Liver (tissue), 9 donors: ENCODE measurements around the gene COL4A1. TPM values are rescaled to one million over a fixed set of nuclear protein-coding genes. Genes with fewer than 3 reads are reported as not detected.

ENCODE experiments used
- DNase-seq: peaks from one replicate; pipeline ENCODE4 v3.0.0-alpha.2; 2017; ENCODE audit warnings: low spot score
- H3K27ac ChIP-seq, 2 donors: one replicate each; pipeline ENCODE4 v1.7.0; 2013; ENCODE audit warnings: inconsistent platforms in 2 of 2, low read length in 2 of 2, control low read depth in 1 of 2, low read depth in 1 of 2, mild to moderate bottlenecking in 1 of 2
- H3K27me3 ChIP-seq, 4 donors: one replicate each; pipeline versions ENCODE4 v1.6.1 to v1.7.0; 2013; ENCODE audit warnings: low read length in 3 of 4, inconsistent platforms in 1 of 4, mild to moderate bottlenecking in 1 of 4, moderate library complexity in 1 of 4; ENCODE audit not compliant: control insufficient read depth in 4 of 4, insufficient read depth in 4 of 4
- H3K36me3 ChIP-seq, 4 donors: one replicate each; pipeline versions ENCODE4 v1.6.1 to v1.7.0; 2013; ENCODE audit warnings: low read length in 3 of 4, mild to moderate bottlenecking in 3 of 4, low read depth in 1 of 4, moderate library complexity in 1 of 4; ENCODE audit not compliant: control insufficient read depth in 4 of 4, insufficient read depth in 3 of 4
- H3K4me1 ChIP-seq, 4 donors: one replicate each; pipeline versions ENCODE4 v1.6.1 to v1.7.0; 2013; ENCODE audit warnings: low read length in 3 of 4, mild to moderate bottlenecking in 3 of 4, moderate library complexity in 1 of 4; ENCODE audit not compliant: control insufficient read depth in 4 of 4, insufficient read depth in 4 of 4
- H3K4me3 ChIP-seq, 3 donors: one replicate each; pipeline versions ENCODE4 v1.6.1 to v1.7.0; 2013; ENCODE audit warnings: low read length in 3 of 3, control low read depth in 1 of 3, low read depth in 1 of 3, mild to moderate bottlenecking in 1 of 3
- H3K9ac ChIP-seq, 2 donors: one replicate each; pipeline ENCODE4 v1.7.0; 2013; ENCODE audit warnings: low read length in 2 of 2, mild to moderate bottlenecking in 2 of 2, moderate library complexity in 2 of 2, control low read depth in 1 of 2, low read depth in 1 of 2
- H3K9me3 ChIP-seq, 4 donors: one replicate each; pipeline versions ENCODE4 v1.6.1 to v1.7.0; 2013; ENCODE audit warnings: low read length in 3 of 4; ENCODE audit not compliant: control insufficient read depth in 4 of 4
- ATF3 ChIP-seq: IDR thresholded peaks from 2 replicates; pipeline ENCODE4 v1.6.1; 2016; ENCODE audit warnings: antibody characterized with exemption
- CTCF ChIP-seq: fragments of 150-350 bp; IDR thresholded peaks from 2 replicates; pipeline ENCODE4 v1.5.1; 2017; ENCODE audit warnings: improper control_type of control experiment, low read depth, low read length; ENCODE audit not compliant: missing input control
- EGR1 ChIP-seq, 2 donors: IDR thresholded peaks; 2 replicates each; pipeline ENCODE4 v1.6.1; 2016 to 2018; ENCODE audit warnings: antibody characterized with exemption in 2 of 2, low read depth in 2 of 2
- FOXA1 ChIP-seq: IDR thresholded peaks from 2 replicates; pipeline ENCODE4 v1.6.1; 2016; ENCODE audit warnings: antibody characterized with exemption
- FOXA2 ChIP-seq: IDR thresholded peaks from 2 replicates; pipeline ENCODE4 v1.6.1; 2016; ENCODE audit warnings: antibody characterized with exemption
- HNF4G ChIP-seq: IDR thresholded peaks from 2 replicates; pipeline ENCODE4 v1.6.1; 2016; ENCODE audit warnings: antibody characterized with exemption
- JUND ChIP-seq, 2 donors: IDR thresholded peaks; 2 replicates each; pipeline ENCODE4 v1.6.1; 2016; ENCODE audit warnings: antibody characterized with exemption in 2 of 2
- MAX ChIP-seq: IDR thresholded peaks from 2 replicates; pipeline ENCODE4 v1.6.1; 2016; ENCODE audit warnings: antibody characterized with exemption
- NR2F2 ChIP-seq: IDR thresholded peaks from 2 replicates; pipeline ENCODE4 v1.6.1; 2016; ENCODE audit warnings: antibody characterized with exemption
- RAD21 ChIP-seq, 2 donors: IDR thresholded peaks; 2 replicates each; pipeline ENCODE4 v1.6.1; 2016; ENCODE audit warnings: antibody characterized with exemption in 2 of 2, mild to moderate bottlenecking in 2 of 2
- REST ChIP-seq: IDR thresholded peaks from 2 replicates; pipeline ENCODE4 v1.6.1; 2016; ENCODE audit warnings: antibody characterized with exemption, mild to moderate bottlenecking
- RXRA ChIP-seq, 2 donors: IDR thresholded peaks; 2 replicates each; pipeline ENCODE4 v1.6.1; 2017 to 2018; ENCODE audit warnings: antibody characterized with exemption in 2 of 2, mild to moderate bottlenecking in 1 of 2
- YY1 ChIP-seq: IDR thresholded peaks from 2 replicates; pipeline ENCODE4 v1.6.1; 2016; ENCODE audit warnings: antibody characterized with exemption, mild to moderate bottlenecking
- ZBTB33 ChIP-seq: IDR thresholded peaks from 2 replicates; pipeline ENCODE4 v1.6.1; 2016; ENCODE audit warnings: antibody characterized with exemption
- WGBS: extraction: QIAGEN DNeasy Blood & Tissue Kit; methylation state at CpG from one replicate; pipeline ENCODE4 v1.1.7; 2013; 5-methylcytosine and 5-hydroxymethylcytosine counted together
- polyA plus RNA-seq, 2 donors: library from polyadenylated mRNA; stranded (reverse) in 1 of 2; unstranded in 1 of 2; fragments of 200-250 nt in 1 of 2; fragments of >200 nt in 1 of 2; fragmentation: Nextera tagmentation in 1 of 2; extraction: Ambion mirVana in 1 of 2; gene quantifications; one replicate each; pipeline versions ENCODE4 v1.2.1 to v1.2.3, GENCODE V29; 2013 to 2015
- total RNA-seq, 2 donors: library from RNA; depleted of rRNA; stranded (reverse); fragments of >200 nt; gene quantifications; one replicate each; pipeline ENCODE4 v1.2.3, GENCODE V29; 2014
- donor health status: healthy.
- donor health status: healthy.
- donor health status: healthy.
- donor health status: healthy.
- donor health status: healthy.

Gene COL4A1
- total and polyA plus RNA-seq, 4 donors, result 5.0 to 68.5 (median 37.9) TPM

GRCh38 chr13:110263404-110263803 is 43.6 kb downstream of the COL4A1 start:
- WGBS, result 86% methylated on average over 5 of the region's 5 CpGs
- Histone ChIP-seq H3K9me3 (no peaks in the 10 kb centered on the region), H3K27me3 (no peaks in the 10 kb centered on the region), H3K36me3 (no peaks in the 10 kb centered on the region), H3K4me1 (peaks cover 0 to 2% (median 0%) of the 10 kb centered on the region in 4 donors), H3K4me3 (no peak overlapping the region), H3K27ac (no peak overlapping the region), H3K9ac (no peak overlapping the region)
- TF ChIP-seq ZBTB33 (no peak), FOXA2 (no peak), RAD21 (IDR thresholded peaks at IDR 0.05) (no peak), YY1 (no peak), JUND (IDR thresholded peaks at IDR 0.05) (no peak), CTCF (no peak), RXRA (IDR thresholded peaks at IDR 0.05) (no peak), REST (no peak), ATF3 (no peak), HNF4G (no peak), FOXA1 (no peak), MAX (no peak)
- no peak for DNase-seq

- H3K9me3 ChIP-seq, result no peaks in the 10 kb centered on the region
- H3K27ac ChIP-seq, result peak overlapping the region; percentile 23 to 46
- no peak overlapping the region for H3K9ac ChIP-seq
- peaks cover 0 to 2% (median 0%) of the 10 kb centered on the region in 4 donors for H3K4me1 ChIP-seq
- WGBS, result 44% methylated on average over 11 of the region's 11 CpGs
- no peak for DNase-seq
- no peak overlapping the region for H3K4me3 ChIP-seq
- no peaks in the 10 kb centered on the region for H3K27me3 ChIP-seq
- H3K36me3 ChIP-seq, result no peaks in the 10 kb centered on the region
- no peak for TF ChIP-seq HNF4G
- no peak for TF ChIP-seq RXRA (IDR thresholded peaks at IDR 0.05)
- no peak for TF ChIP-seq EGR1 (IDR thresholded peaks at IDR 0.05; ENCODE audit: low read depth in 2 of 2)
- no peak for TF ChIP-seq MAX
- TF ChIP-seq NR2F2, result peak; percentile 90
These were observed 44.3 kb downstream of the COL4A1 start for GRCh38 chr13:110262508-110263291.
